Testis (tissue), 2 donors: ENCODE data around the gene TBC1D16.

Source experiments
- CTCF ChIP-seq, 3 experiments: fragments of 450-650 bp in 2 of 3; fragments of 200-600 bp in 1 of 3; sonication (generic) in 1 of 3; IDR thresholded peaks; one replicate each; pipeline ENCODE4 v1.5.1; 2016 to 2019; ENCODE audit warnings: antibody characterized with exemption in 3 of 3, mild to moderate bottlenecking in 2 of 3, moderate library complexity in 1 of 3
- POLR2A ChIP-seq: fragments of 450-650 bp; IDR thresholded peaks from one replicate; pipeline ENCODE4 v1.6.1; 2017; ENCODE audit warnings: antibody characterized with exemption, mild to moderate bottlenecking, moderate library complexity

GRCh38 chr17:79987935-79988184 lies 47.8 kb downstream of the TBC1D16 start:
- TF ChIP-seq CTCF (IDR thresholded peaks at IDR 0.05) (no peak), POLR2A (no peak)
